Measurements from ENCODE around the gene SENP1. TPM values are rescaled to one million over a fixed set of nuclear protein-coding genes. Genes with fewer than 3 reads are reported as not detected.
A peak's percentile ranks its signal among the peaks of the same experiment; 100 is the strongest.

The SENP1 gene
- polyA plus RNA-seq, 2 of the 4 experiments (the other 2 are of a cell fraction) = 13.9 to 49.3 TPM

DNA sequence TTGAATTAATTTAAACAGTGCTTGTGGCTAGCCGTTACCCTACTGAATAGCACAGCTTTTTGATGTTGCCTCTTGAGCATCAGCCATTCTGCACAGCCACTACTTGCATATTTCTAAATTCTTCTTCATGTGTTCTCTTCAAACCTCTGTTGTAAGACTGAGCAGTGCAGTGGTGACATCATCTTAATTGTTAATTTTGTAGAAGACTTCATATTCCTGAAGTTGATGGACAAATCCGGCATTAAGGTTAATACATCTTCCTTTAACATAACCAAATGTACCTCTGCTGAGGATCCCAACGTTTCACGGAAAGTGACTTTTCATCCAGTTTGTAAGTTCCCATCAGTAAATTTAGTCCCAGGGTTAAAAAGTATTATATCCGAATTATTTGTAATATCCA lies 25.6 kb downstream of the SENP1 start:
- POLR2A ChIA-PET = no interaction called here
- TF ChIP-seq RCOR1 (IDR thresholded peaks at IDR 0.05; ENCODE audit: low read depth, low read length) (no peak), MAFK (IDR thresholded peaks at IDR 0.05; ENCODE audit: partially characterized antibody) (no peak), HOXB5 (CRISPR knock-in tag; IDR thresholded peaks at IDR 0.05) (no peak), HEYL (CRISPR knock-in tag; IDR thresholded peaks at IDR 0.05) (no peak), KDM5A (IDR thresholded peaks at IDR 0.05) (no peak), JUN (IDR thresholded peaks at IDR 0.05) (no peak), CTCF (IDR thresholded peaks at IDR 0.05) (no peak), HOXA7 (CRISPR knock-in tag; IDR thresholded peaks at IDR 0.05) (no peak), REST (IDR thresholded peaks at IDR 0.05) (no peak), EP300 (IDR thresholded peaks at IDR 0.05) (no peak), NFE2L2 (conservative IDR thresholded peaks at IDR 0.05; ENCODE audit: low read length) (no peak), CBX2 (IDR thresholded peaks at IDR 0.05; ENCODE audit: borderline replicate concordance, low read depth) (no peak), E2F6 (IDR thresholded peaks at IDR 0.05; ENCODE audit: borderline replicate concordance, low read depth) (no peak), NPAS2 (CRISPR knock-in tag; IDR thresholded peaks at IDR 0.05; ENCODE audit: borderline replicate concordance) (no peak), NR3C1 (IDR thresholded peaks at IDR 0.05) (no peak)
- TF ChIP-seq, protein P1, sequence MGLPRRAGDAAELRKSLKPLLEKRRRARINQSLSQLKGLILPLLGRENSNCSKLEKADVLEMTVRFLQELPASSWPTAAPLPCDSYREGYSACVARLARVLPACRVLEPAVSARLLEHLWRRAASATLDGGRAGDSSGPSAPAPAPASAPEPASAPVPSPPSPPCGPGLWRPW (IDR thresholded peaks at IDR 0.05) = no peak
- 94% methylated on average over 5 of the region's 5 CpGs for WGBS (ENCODE audit: missing lambda C conversion rate)

DNA sequence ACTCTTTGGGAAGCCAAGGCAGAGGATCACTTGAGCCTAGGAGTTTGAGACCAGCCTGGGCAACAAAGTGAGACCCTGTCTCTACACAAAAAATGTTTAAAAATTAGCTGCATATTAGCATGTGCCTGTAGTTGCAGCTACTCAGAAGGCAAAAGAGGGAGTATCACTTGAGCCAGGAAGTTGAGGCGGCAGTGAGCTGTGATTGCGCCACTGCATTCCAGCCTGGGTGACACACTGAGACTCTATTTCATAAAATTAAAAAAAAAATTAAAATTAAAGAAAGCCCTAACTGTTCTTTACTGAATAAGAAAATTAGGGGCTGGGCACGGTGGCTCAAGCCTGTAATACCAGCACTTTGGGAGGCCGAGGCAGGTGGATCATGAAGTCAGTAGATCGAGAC lies 27.0 kb downstream of the SENP1 start:
- Histone ChIP-seq H3K4me3 (no peak overlapping the region), H3K4me2 (no peak overlapping the region), H3K27ac (no peak overlapping the region), H3K4me1 (no peaks in the 10 kb centered on the region), H3K9me3 (no peaks in the 10 kb centered on the region)
- ATAC-seq = no peak
- ChIA-PET CTCF (interaction anchor here (0.6 kb wide), 1 partner anchor 78 kb away, joined by 3 read pairs; the partner anchor contains the start of gene ASB8), POLR2A (no interaction called here)
- 95% methylated on average over 5 of the region's 5 CpGs for WGBS (ENCODE audit: missing lambda C conversion rate)
- FAIRE-seq = no peak
- DNase-seq (ENCODE audit: low read depth in 1 of 2, low spot score in 1 of 2) = no peak
- TF ChIP-seq CEBPB (IDR thresholded peaks at IDR 0.05) (peak in 1 of 2 experiments; percentile 22; a peak in 1 of 4 replicates), CHD2 (IDR thresholded peaks at IDR 0.05; ENCODE audit: low read length, partially characterized antibody) (no peak)

More for the DNA sequence above, 25.6 kb downstream of the SENP1 start:
- no peaks in the 10 kb centered on the region for H3K9me3 ChIP-seq
- H3K4me3 ChIP-seq = no peak overlapping the region
- no peak for DNase-seq (ENCODE audit: low read depth in 1 of 2, low spot score in 1 of 2)
- H3K4me2 ChIP-seq = no peak overlapping the region
- peak; percentile 13 for FAIRE-seq
- no peaks in the 10 kb centered on the region for H3K4me1 ChIP-seq
- H3K27ac ChIP-seq = no peak overlapping the region
- CTCF ChIA-PET = no interaction called here
- no peak for ATAC-seq

GRCh38 chr12:48077111-48077510 lies 28.8 kb downstream of the SENP1 start:
- WGBS (ENCODE audit: missing lambda C conversion rate) = 95% methylated on average over 2 of the region's 2 CpGs
- Histone ChIP-seq H3K9me3 (no peaks in the 10 kb centered on the region), H3K4me2 (no peak overlapping the region), H3K4me1 (no peaks in the 10 kb centered on the region), H3K27ac (no peak overlapping the region), H3K4me3 (no peak overlapping the region)
- ATAC-seq (no peak), FAIRE-seq (no peak), DNase-seq (ENCODE audit: low read depth in 1 of 2, low spot score in 1 of 2) (no peak)
- ChIA-PET CTCF (interaction anchor here (0.6 to 1.3 kb wide), 3 partner anchors 114 to 625 kb away, joined by 3 read pairs; partner anchors contain the start of gene TMEM106C), POLR2A (no interaction called here)
- TF ChIP-seq CEBPB (IDR thresholded peaks at IDR 0.05) (no peak), MAZ (IDR thresholded peaks at IDR 0.05; ENCODE audit: borderline replicate concordance, low read depth, low read length) (no peak), BHLHE40 (IDR thresholded peaks at IDR 0.05; ENCODE audit: low read depth, low read length) (no peak), MYC (IDR thresholded peaks at IDR 0.05; ENCODE audit: borderline replicate concordance, low read length) (no peak), TP53 (CRISPR knock-in tag; IDR thresholded peaks at IDR 0.05) (no peak), CBX8 (IDR thresholded peaks at IDR 0.05) (no peak), PBX3 (IDR thresholded peaks at IDR 0.05) (no peak), JUNB (IDR thresholded peaks at IDR 0.05) (no peak), KDM1A (IDR thresholded peaks at IDR 0.05; ENCODE audit: low read depth) (no peak)

Measured in A549 (cell line).